Activated CD4-positive, alpha-beta memory T cell treated with anti-CD3 and anti-CD28 coated beads, Interleukin-2, amount 10 ng/mL, durations not matched to agents 7 days and 5 days (primary cell): ENCODE results near the gene RNF41. TPM values are rescaled to one million over a fixed set of nuclear protein-coding genes. Genes with fewer than 3 reads are reported as not detected.

ENCODE experiments used
- CTCF ChIA-PET: fragments of 350-600 bp; sonication (Branson Sonifier 250); formaldehyde crosslinking; loops from one replicate; lab custom pipeline; 2021; ENCODE audit warnings: antibody characterized with exemption, inconsistent platforms; lab: Charles Lee
- POLR2A ChIA-PET: fragments of 350-600 bp; sonication (Branson Sonifier 250); formaldehyde crosslinking; loops from one replicate; lab custom pipeline; 2021; ENCODE audit warnings: antibody characterized with exemption; lab: Charles Lee
- DNase-seq: peaks from one replicate; pipeline ENCODE4 v3.0.0-alpha.2; 2020
- H3K27ac Mint-ChIP-seq: one replicate; pipeline ENCODE4 v1.8.0; 2021; ENCODE audit warnings: mild to moderate bottlenecking, mixed read lengths
- H3K27me3 Mint-ChIP-seq: one replicate; pipeline ENCODE4 v1.8.0; 2021; ENCODE audit warnings: mixed read lengths
- H3K36me3 Mint-ChIP-seq: one replicate; pipeline ENCODE4 v1.8.0; 2021; ENCODE audit warnings: low read depth, mixed read lengths
- H3K4me1 Mint-ChIP-seq: one replicate; pipeline ENCODE4 v1.8.0; 2021; ENCODE audit warnings: mixed read lengths
- H3K4me3 Mint-ChIP-seq: one replicate; pipeline ENCODE4 v1.8.0; 2021; ENCODE audit warnings: mild to moderate bottlenecking, mixed read lengths
- H3K9me3 Mint-ChIP-seq: one replicate; pipeline ENCODE4 v1.8.0; 2021; ENCODE audit warnings: mixed read lengths
- total RNA-seq, 2 experiments: library from RNA; stranded (reverse); gene quantifications; one replicate each; pipeline ENCODE4 v1.2.3, GENCODE V29; 2021

The RNF41 gene
- total RNA-seq, 2 experiments from 2014 or later = 33.8 to 35.2 TPM

DNA sequence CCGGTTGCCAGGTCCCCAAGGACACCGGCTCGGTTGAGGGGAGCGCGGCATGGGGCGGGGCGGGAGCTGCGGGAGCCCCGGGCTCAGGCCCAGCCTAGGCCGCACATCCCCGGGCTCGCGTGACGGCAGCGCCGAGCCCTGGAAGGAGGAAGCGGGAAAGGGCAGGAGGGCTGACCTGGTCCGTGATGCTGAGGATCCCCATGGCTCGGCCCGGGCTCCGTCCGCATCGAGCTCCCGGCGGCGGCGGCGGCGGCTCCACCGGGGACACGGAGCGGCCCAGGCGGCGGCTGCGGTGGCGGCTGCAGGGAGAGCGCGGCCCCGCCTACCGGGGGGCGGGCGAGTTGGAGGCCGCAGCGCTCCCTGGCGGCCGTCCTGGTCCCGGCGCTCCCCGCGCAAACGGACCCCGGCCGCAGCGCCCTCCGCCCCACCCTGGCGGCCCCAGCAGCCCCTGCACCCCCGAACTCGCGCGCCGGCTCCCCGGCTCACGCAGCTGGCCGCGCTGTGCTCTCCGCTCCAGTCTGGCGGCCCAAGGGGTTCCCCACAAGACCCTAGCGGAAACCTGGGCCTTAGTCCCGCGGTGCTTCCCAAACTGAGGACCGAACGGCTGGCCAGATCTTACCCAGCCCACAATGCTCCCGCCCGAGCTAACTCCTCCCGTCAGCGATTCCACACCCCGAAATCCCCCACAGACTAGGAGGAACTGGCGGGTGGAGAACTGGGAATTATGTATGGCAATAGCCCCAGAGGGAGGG, 36.5 kb upstream of the RNF41 start, which contains the start of gene ANKRD52:
Gene ANKRD52, minus strand, starts transcription at position 317 of the 752 bp plus-strand sequence. Its CDS starts 115 bp downstream, at position 202.
- POLR2A ChIA-PET = interaction anchor here (0.9 to 2.5 kb wide), 15 partner anchors 9 to 440 kb away, joined by 3 to 20 read pairs (median 5); partner anchors contain the start of genes CNPY2, COQ10A, ESYT1 and ORMDL2
- CTCF ChIA-PET = interaction anchor here (0.8 to 4.0 kb wide), 19 partner anchors 9 to 206 kb away, joined by 3 to 24 read pairs (median 6); partner anchors contain the start of genes CNPY2, COQ10A, CS and ESYT1
- Mint-ChIP-seq H3K4me3 (peak within 1 kb of the TSS; percentile 91), H3K36me3 (peaks cover 26% of the 10 kb centered on the region), H3K27me3 (no peaks in the 10 kb centered on the region), H3K4me1 (peaks cover 22% of the 10 kb centered on the region), H3K27ac (peak within 1 kb of the TSS; percentile 76), H3K9me3 (no peaks in the 10 kb centered on the region)
- DNase-seq = peak; percentile 80

DNA sequence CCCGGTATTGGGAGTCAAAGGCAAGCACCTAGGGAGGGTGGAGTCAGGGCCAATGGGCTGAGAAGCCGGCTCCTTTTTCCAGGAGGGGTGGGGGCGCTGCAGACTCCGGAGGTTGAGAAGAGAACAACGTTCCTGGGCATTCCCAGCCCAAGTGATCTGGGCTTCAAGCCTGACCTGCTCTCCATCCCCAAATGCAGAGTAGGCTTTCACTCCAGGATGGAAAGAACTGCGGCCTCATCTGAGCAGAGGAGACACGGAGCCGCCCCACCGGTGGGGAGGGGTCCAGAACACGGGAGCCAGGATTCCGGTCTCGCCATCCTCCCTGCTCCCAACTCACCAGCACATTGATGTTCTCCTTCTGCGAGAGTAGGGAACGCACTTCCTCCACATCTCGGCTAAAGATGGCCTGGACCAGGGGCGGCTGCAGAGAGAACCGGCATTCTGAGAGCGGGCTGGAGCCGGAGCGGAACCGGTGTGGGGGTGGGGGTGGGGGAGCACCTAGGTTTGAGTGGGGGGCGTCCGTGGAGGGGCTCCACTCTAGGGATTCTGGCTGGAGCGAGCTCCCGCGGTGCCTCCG, 35.9 kb upstream of the RNF41 start:
- Mint-ChIP-seq H3K27me3 (no peaks in the 10 kb centered on the region), H3K36me3 (peaks cover 32% of the 10 kb centered on the region), H3K9me3 (no peaks in the 10 kb centered on the region), H3K4me3 (peak overlapping the region; percentile 82), H3K4me1 (peaks cover 22% of the 10 kb centered on the region), H3K27ac (peak overlapping the region; percentile 62)
- ChIA-PET POLR2A (interaction anchor here (0.6 to 2.5 kb wide), 16 partner anchors 9 to 440 kb away, joined by 3 to 20 read pairs (median 5); partner anchors contain the start of genes CNPY2, COQ10A, ESYT1 and ORMDL2), CTCF (interaction anchor here (0.8 to 4.0 kb wide), 15 partner anchors 9 to 206 kb away, joined by 3 to 24 read pairs (median 6); partner anchors contain the start of genes COQ10A, CS, ESYT1 and RNF41)
- no peak for DNase-seq

DNA sequence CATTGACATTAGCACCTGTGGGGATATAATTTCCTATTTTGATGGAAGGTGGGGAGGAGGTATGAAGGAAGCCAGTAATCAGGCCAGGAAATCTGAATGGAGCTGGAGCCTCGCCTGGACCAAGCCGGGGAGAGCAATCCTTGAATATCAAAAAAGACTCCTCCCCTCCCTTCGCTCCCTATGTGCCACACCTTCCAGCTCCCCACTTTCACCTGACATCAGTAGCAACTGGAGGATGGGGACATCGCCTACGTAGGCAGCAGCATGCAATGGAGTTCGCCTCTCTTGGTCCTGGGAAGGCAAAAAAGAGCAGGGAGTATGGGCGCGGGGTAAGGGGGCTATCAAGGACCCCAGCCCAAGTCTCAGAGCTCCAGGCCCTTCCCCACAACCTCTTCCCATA, 35.3 kb upstream of the RNF41 start:
- H3K36me3 Mint-ChIP-seq = peaks cover 37% of the 10 kb centered on the region
- CTCF ChIA-PET = interaction anchor here (0.8 to 4.0 kb wide), 8 partner anchors 9 to 139 kb away, joined by 3 to 24 read pairs (median 6); partner anchors contain the start of genes COQ10A, RNF41, SMARCC2 and ZC3H10
- H3K27me3 Mint-ChIP-seq = no peaks in the 10 kb centered on the region
- no peak overlapping the region for H3K27ac Mint-ChIP-seq
- no peak for DNase-seq
- H3K9me3 Mint-ChIP-seq = no peaks in the 10 kb centered on the region
- H3K4me1 Mint-ChIP-seq = peaks cover 22% of the 10 kb centered on the region
- POLR2A ChIA-PET = interaction anchor here (0.6 to 2.5 kb wide), 8 partner anchors 9 to 439 kb away, joined by 3 to 20 read pairs (median 6); partner anchors contain the start of genes COQ10A, ORMDL2, RNF41 and SARNP
- H3K4me3 Mint-ChIP-seq = peak overlapping the region; percentile 82

DNA sequence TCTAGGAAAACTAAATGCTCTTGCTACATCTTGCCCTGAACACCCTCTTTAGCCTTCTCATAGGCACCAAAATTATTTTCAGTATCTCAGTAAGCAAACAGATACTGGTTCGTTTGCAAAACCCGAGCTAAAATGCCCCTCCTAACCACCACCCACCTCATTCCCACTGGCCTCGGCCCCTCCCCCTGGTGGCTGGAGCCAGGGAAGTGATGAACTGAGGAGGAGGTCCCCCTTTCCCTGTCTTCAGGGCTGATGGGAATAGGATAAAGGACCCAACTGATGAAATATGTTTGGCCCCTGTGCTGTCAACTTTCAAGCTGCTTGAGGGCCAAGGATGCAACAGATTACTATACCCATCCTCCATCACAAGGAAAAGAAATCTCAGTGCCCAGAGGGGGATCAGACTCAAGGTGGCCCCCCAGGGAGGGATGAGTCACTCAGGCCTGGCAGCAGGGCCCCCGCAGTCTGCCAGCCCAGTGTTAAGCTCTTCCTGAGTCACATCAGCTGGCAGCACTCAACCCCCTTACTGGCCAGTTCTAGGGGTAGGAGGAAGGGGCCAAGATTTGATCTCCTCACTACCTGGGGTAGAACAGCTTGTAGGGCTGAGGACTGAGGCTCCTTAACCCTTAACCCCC, 34.7 kb upstream of the RNF41 start:
- Mint-ChIP-seq H3K4me1 (peaks cover 22% of the 10 kb centered on the region), H3K9me3 (no peaks in the 10 kb centered on the region), H3K27me3 (no peaks in the 10 kb centered on the region), H3K36me3 (peaks cover 43% of the 10 kb centered on the region), H3K27ac (no peak overlapping the region), H3K4me3 (peak overlapping the region; percentile 82)
- ChIA-PET CTCF (interaction anchor here (0.8 to 4.0 kb wide), 6 partner anchors 8 to 138 kb away, joined by 3 to 24 read pairs (median 6); partner anchors contain the start of genes COQ10A, SMARCC2 and ZC3H10), POLR2A (interaction anchor here (0.8 to 2.5 kb wide), 5 partner anchors 11 to 428 kb away, joined by 3 to 8 read pairs (median 3); partner anchors contain the start of genes RNF41 and TIMELESS)
- DNase-seq = no peak

DNA sequence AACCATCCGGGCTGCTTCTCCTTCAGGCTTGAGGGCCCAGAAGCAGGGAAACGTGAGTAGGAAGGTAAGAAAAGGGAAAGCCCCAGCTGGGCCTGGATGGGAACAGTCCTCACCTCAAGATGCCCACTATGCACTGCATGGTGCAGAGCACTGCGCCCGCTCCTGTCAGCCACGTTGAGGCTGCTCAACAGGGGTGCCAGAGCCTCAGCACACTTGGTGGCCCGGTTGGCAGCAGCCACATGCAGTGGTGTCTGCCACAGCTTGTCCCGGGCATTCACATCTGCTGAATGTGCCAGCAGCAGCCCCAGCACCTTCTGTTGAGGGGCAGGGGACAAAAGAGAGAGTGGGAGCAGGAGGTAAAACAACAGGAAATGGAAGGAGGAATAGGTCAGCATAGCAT, 33.9 kb upstream of the RNF41 start:
- ChIA-PET POLR2A (interaction anchor here (0.8 to 1.5 kb wide), 3 partner anchors 12 to 429 kb away, joined by 3 read pairs; no protein-coding TSS in a partner anchor), CTCF (interaction anchor here (2.0 to 4.0 kb wide), 2 partner anchors 50 to 66 kb away, joined by 7 to 24 read pairs; partner anchors contain the start of gene SMARCC2)
- no peaks in the 10 kb centered on the region for H3K27me3 Mint-ChIP-seq
- no peak overlapping the region for H3K27ac Mint-ChIP-seq
- peaks cover 22% of the 10 kb centered on the region for H3K4me1 Mint-ChIP-seq
- no peaks in the 10 kb centered on the region for H3K9me3 Mint-ChIP-seq
- H3K36me3 Mint-ChIP-seq = peaks cover 44% of the 10 kb centered on the region
- no peak for DNase-seq
- no peak overlapping the region for H3K4me3 Mint-ChIP-seq

DNA sequence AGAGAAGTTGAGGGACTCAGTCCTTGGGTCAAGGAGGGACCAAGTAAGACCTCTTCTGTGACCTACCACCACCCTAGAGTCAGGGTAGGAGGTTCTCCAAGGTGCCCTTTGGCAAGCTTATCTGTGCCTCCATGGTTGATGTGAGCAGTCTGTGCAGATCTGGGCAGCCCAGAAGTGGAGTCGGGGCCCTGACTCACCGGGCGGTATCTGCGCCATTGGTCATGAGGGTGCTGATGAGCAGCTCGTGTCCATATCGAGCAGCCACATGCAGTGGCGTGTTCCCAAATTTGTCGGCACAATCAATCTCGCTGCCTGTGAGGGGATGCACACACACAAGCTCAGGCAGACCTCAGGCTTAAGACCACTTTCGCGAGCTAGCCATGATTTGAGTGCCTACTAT, 31.4 kb upstream of the RNF41 start:
- no peak overlapping the region for H3K4me3 Mint-ChIP-seq
- H3K27ac Mint-ChIP-seq = no peak overlapping the region
- H3K9me3 Mint-ChIP-seq = no peaks in the 10 kb centered on the region
- CTCF ChIA-PET = interaction anchor here (0.8 kb wide), 1 partner anchor 211 kb away, joined by 3 read pairs; no protein-coding TSS in a partner anchor
- no peak for DNase-seq
- peaks cover 48% of the 10 kb centered on the region for H3K36me3 Mint-ChIP-seq
- POLR2A ChIA-PET = no interaction called here
- no peaks in the 10 kb centered on the region for H3K27me3 Mint-ChIP-seq
- H3K4me1 Mint-ChIP-seq = peaks cover 15% of the 10 kb centered on the region

DNA sequence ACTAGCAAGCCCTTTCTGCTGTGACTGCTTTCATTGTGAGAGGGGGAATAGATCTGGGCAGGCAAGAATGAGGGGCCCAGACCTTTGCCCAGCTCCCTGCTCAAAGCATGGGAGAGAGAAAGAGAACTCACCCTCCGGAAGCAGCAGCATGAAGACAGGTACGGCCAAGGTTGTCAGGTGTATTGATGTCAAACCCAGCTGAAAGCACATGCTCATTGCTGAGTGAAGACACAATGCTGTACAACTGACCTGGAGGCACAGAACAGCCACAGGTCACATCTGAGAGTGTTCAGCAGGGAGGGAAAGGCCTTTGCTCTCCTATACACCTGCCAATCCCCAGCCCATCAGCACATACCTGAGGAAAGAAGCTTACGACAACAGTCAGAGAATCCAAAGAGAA, 30.9 kb upstream of the RNF41 start:
- CTCF ChIA-PET = no interaction called here
- no peaks in the 10 kb centered on the region for H3K27me3 Mint-ChIP-seq
- peaks cover 51% of the 10 kb centered on the region for H3K36me3 Mint-ChIP-seq
- H3K4me3 Mint-ChIP-seq = no peak overlapping the region
- H3K4me1 Mint-ChIP-seq = peaks cover 15% of the 10 kb centered on the region
- H3K27ac Mint-ChIP-seq = no peak overlapping the region
- POLR2A ChIA-PET = no interaction called here
- no peak for DNase-seq
- H3K9me3 Mint-ChIP-seq = no peaks in the 10 kb centered on the region

DNA sequence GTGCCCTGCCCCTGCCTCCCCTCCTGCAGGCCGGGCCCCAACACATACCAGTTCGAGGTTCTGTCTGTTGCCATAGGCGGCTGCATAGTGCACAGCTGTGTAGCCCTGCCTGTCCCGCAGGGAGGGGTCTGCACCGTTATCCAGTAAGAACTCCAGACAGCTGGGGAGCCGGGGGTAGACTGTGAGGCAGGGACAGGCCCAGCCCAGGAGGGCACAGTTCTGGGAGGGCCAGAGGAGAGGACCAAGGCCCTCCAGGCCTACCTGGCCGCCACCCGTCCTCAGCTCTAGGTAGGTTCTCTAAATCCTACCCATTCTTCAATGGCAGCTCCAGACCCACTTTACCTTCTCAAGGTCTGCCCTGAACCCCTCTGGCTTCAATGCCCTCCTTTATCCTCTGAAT, 27.0 kb upstream of the RNF41 start:
- H3K9me3 Mint-ChIP-seq = no peaks in the 10 kb centered on the region
- H3K27ac Mint-ChIP-seq = no peak overlapping the region
- no peak for DNase-seq
- ChIA-PET CTCF (interaction anchor here (1.0 to 1.6 kb wide), 2 partner anchors 9 to 59 kb away, joined by 5 to 7 read pairs; partner anchors contain the start of gene ANKRD52), POLR2A (interaction anchor here (2.0 kb wide), 1 partner anchor 9 kb away, joined by 8 read pairs; the partner anchor contains the start of gene ANKRD52)
- no peaks in the 10 kb centered on the region for H3K27me3 Mint-ChIP-seq
- H3K4me3 Mint-ChIP-seq = no peak overlapping the region
- H3K4me1 Mint-ChIP-seq = no peaks in the 10 kb centered on the region
- H3K36me3 Mint-ChIP-seq = peaks cover 53% of the 10 kb centered on the region

DNA sequence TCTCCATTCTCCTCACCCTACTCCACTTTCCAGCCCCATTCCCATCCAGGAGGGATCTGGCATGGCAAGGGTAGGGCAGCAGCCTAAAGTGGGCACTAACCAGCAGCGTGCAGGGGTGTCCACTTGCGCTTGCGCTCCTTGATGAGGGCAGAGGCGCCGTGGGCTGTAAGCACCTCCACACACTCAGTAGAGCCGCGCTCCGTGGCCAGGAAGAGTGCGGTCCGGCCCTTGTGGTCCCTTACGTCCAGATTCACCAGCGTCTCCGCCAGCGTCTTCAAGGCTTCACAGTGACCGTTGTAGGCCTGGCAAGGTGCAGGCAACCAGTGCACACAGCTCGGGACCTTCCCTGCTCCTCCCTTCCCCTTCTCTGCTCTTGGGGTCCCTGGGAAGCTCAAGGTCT, 26.2 kb upstream of the RNF41 start:
- Mint-ChIP-seq H3K27ac (no peak overlapping the region), H3K4me1 (no peaks in the 10 kb centered on the region), H3K36me3 (peaks cover 50% of the 10 kb centered on the region), H3K9me3 (no peaks in the 10 kb centered on the region), H3K27me3 (no peaks in the 10 kb centered on the region), H3K4me3 (no peak overlapping the region)
- ChIA-PET CTCF (interaction anchor here (1.2 to 1.6 kb wide), 2 partner anchors 10 to 20 kb away, joined by 3 to 7 read pairs; partner anchors contain the start of gene ANKRD52), POLR2A (interaction anchor here (2.0 kb wide), 1 partner anchor 10 kb away, joined by 8 read pairs; the partner anchor contains the start of gene ANKRD52)
- no peak for DNase-seq

DNA sequence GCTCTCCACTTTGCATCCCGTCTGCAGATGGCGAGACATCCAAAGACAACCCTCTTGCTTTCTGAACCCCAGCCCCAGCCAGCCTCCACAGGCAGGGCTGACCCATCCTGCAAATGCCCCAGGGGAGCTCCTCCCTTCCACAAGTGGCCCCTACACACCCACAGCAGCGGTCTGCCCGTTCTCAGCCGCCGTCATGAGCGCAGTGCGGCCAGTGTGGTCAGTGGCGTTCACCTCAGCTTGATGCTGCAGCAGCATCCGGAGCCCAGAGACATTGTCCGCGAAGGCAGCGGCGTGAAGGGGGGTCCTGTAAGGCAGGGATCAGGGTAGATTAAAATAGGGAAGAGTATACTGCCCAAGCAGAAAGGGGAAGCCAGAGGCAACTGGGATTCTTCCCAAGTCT, 22.8 kb upstream of the RNF41 start:
- H3K36me3 Mint-ChIP-seq = peaks cover 48% of the 10 kb centered on the region
- no peak for DNase-seq
- no peaks in the 10 kb centered on the region for H3K4me1 Mint-ChIP-seq
- ChIA-PET POLR2A (no interaction called here), CTCF (interaction anchor here (1.0 kb wide), 1 partner anchor 52 kb away, joined by 3 read pairs; no protein-coding TSS in a partner anchor)
- no peak overlapping the region for H3K4me3 Mint-ChIP-seq
- no peaks in the 10 kb centered on the region for H3K9me3 Mint-ChIP-seq
- H3K27ac Mint-ChIP-seq = no peak overlapping the region
- no peaks in the 10 kb centered on the region for H3K27me3 Mint-ChIP-seq

DNA sequence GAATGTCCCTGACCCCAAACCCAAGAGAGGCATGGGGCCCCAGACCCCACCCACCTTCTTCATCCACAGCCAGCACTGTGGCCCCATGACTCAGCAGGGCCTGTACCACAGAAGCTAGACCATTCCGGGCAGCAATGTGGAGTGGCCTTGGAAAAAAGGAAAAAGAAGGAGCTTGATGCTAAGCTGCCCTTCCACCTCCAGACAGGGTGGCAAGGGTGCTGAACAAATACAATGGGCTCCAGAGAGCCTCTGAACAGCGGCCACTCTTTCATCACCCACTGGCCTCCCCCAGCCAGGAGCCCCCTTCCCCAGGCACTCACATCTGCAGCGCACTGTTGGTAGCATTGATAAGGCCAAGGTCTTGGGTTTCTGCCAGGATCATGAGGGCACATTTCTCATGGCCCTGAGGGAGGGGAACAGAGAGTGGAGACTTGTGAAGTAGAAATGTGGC, 22.0 kb upstream of the RNF41 start:
- POLR2A ChIA-PET = no interaction called here
- CTCF ChIA-PET = no interaction called here
- Mint-ChIP-seq H3K4me1 (no peaks in the 10 kb centered on the region), H3K9me3 (no peaks in the 10 kb centered on the region), H3K36me3 (peaks cover 45% of the 10 kb centered on the region), H3K27ac (no peak overlapping the region), H3K27me3 (no peaks in the 10 kb centered on the region), H3K4me3 (no peak overlapping the region)
- no peak for DNase-seq

DNA sequence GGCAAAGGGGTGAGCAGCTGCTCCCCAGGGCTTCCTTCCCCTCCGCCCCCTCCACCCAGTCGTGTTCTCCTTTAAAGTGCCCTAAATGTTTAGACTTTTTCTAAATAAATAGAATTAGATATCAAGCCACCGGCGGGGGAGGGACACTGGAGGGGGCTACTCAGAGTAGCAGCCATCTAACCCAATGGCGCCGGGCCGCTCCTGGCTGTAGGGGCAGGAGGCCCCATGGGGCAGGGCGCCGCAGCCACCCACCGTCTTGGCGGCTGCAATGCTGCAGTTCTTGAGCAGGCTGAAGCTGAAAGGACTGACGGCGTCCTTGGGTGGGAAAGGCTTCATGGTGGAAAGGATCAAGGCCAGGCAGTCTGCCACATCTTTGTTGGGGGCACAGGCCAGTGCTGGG, 21.3 kb upstream of the RNF41 start:
- Mint-ChIP-seq H3K27ac (no peak overlapping the region), H3K9me3 (no peaks in the 10 kb centered on the region), H3K4me1 (no peaks in the 10 kb centered on the region), H3K27me3 (no peaks in the 10 kb centered on the region), H3K4me3 (no peak overlapping the region), H3K36me3 (peaks cover 45% of the 10 kb centered on the region)
- ChIA-PET POLR2A (interaction anchor here (0.5 kb wide), 1 partner anchor 20 kb away, joined by 3 read pairs; no protein-coding TSS in a partner anchor), CTCF (no interaction called here)
- DNase-seq = no peak
